Measurements from ENCODE around the gene MUC22. TPM values are rescaled to one million over a fixed set of nuclear protein-coding genes. Genes with fewer than 3 reads are reported as not detected.
"Not testable (repeated sequence)": the region's sequence is repeated elsewhere in the genome, so short reads cannot be mapped to it uniquely, and the experiment has no call there.

MUC22 gene
- total and polyA plus RNA-seq, 2 experiments from 2014 or later, result 0.03 TPM; not detected in 1

- 83% methylated on average over 8 of the region's 8 CpGs for WGBS (ENCODE audit: low lambda C conversion rate, missing lambda C conversion rate)
- Histone ChIP-seq H3K9me2 (replicated peaks; ENCODE audit: insufficient read depth) (no peaks in the 10 kb centered on the region), H4K20me1 (ENCODE audit: insufficient read depth, poor library complexity, severe bottlenecking) (no peaks in the 10 kb centered on the region), H3K27ac (no peak overlapping the region), H3K4me3 (no peak overlapping the region), H3K4me2 (no peak overlapping the region), H3K9me3 (ENCODE audit: low read depth) (no peaks in the 10 kb centered on the region), H3K27me3 (no peaks in the 10 kb centered on the region), H3K4me1 (ENCODE audit: insufficient read depth) (peaks cover 4% of the 10 kb centered on the region), H3K36me3 (replicated peaks; ENCODE audit: insufficient read depth, low read depth) (no peaks in the 10 kb centered on the region), H2AFZ (no peak overlapping the region), H3K79me2 (no peaks in the 10 kb centered on the region)
- no peak for TF ChIP-seq EZH2 (IDR thresholded peaks at IDR 0.05; ENCODE audit: borderline replicate concordance)
- peak; percentile 23 for DNase-seq (ENCODE audit: low spot score)
These were observed 49.9 kb downstream of the MUC22 start for GRCh38 chr6:31060145-31060544.

GRCh38 chr6:31063906-31064435, 53.7 kb downstream of the MUC22 start:
- Histone ChIP-seq H3K4me1 (ENCODE audit: insufficient read depth) (peaks cover 6% of the 10 kb centered on the region), H4K20me1 (ENCODE audit: insufficient read depth, poor library complexity, severe bottlenecking) (no peaks in the 10 kb centered on the region), H2AFZ (no peak overlapping the region), H3K27ac (no peak overlapping the region), H3K4me3 (no peak overlapping the region), H3K9me3 (ENCODE audit: low read depth) (no peaks in the 10 kb centered on the region), H3K36me3 (replicated peaks; ENCODE audit: insufficient read depth, low read depth) (no peaks in the 10 kb centered on the region), H3K9me2 (replicated peaks; ENCODE audit: insufficient read depth) (no peaks in the 10 kb centered on the region), H3K27me3 (no peaks in the 10 kb centered on the region), H3K79me2 (no peaks in the 10 kb centered on the region), H3K4me2 (no peak overlapping the region)
- TF ChIP-seq EZH2phosphoT487 (IDR thresholded peaks at IDR 0.05; ENCODE audit: low read depth, severe bottlenecking, unreplicated experiment) (no peak), EZH2 (IDR thresholded peaks at IDR 0.05; ENCODE audit: borderline replicate concordance) (no peak), CTCF (IDR thresholded peaks at IDR 0.05; ENCODE audit: poor library complexity) (no peak)
- no peak for DNase-seq (ENCODE audit: low spot score)
- 78% methylated on average over 7 of the region's 7 CpGs for WGBS (ENCODE audit: low lambda C conversion rate, missing lambda C conversion rate)

GRCh38 chr6:31065556-31065955, 55.3 kb downstream of the MUC22 start:
- no peak overlapping the region for H3K4me2 ChIP-seq
- H3K9me3 ChIP-seq (ENCODE audit: low read depth), result no peaks in the 10 kb centered on the region
- H3K9me2 ChIP-seq (replicated peaks; ENCODE audit: insufficient read depth), result no peaks in the 10 kb centered on the region
- H3K36me3 ChIP-seq (replicated peaks; ENCODE audit: insufficient read depth, low read depth), result no peaks in the 10 kb centered on the region
- no peak overlapping the region for H2AFZ ChIP-seq
- H4K20me1 ChIP-seq (ENCODE audit: insufficient read depth, poor library complexity, severe bottlenecking), result no peaks in the 10 kb centered on the region
- no peaks in the 10 kb centered on the region for H3K27me3 ChIP-seq
- H3K4me1 ChIP-seq (ENCODE audit: insufficient read depth), result peaks cover 6% of the 10 kb centered on the region
- no peak overlapping the region for H3K4me3 ChIP-seq
- no peak for TF ChIP-seq CTCF (IDR thresholded peaks at IDR 0.05; ENCODE audit: poor library complexity)
- TF ChIP-seq EZH2 (IDR thresholded peaks at IDR 0.05; ENCODE audit: borderline replicate concordance), result no peak
- no peaks in the 10 kb centered on the region for H3K79me2 ChIP-seq
- H3K27ac ChIP-seq, result peak overlapping the region; percentile 21
- peak; percentile 26 for DNase-seq (ENCODE audit: low spot score)
- WGBS (ENCODE audit: low lambda C conversion rate, missing lambda C conversion rate), result 36% methylated on average over 2 of the region's 2 CpGs

- WGBS (ENCODE audit: low lambda C conversion rate, missing lambda C conversion rate), result 92% methylated on average over 12 of the region's 32 CpGs
- not testable (repeated sequence) for H3K27me3 ChIP-seq; H3K9me3 ChIP-seq (ENCODE audit: low read depth); H3K4me3 ChIP-seq; H3K79me2 ChIP-seq; H3K4me1 ChIP-seq (ENCODE audit: insufficient read depth); H4K20me1 ChIP-seq (ENCODE audit: insufficient read depth, poor library complexity, severe bottlenecking); H3K9me2 ChIP-seq (replicated peaks; ENCODE audit: insufficient read depth); H3K4me2 ChIP-seq; H3K36me3 ChIP-seq (replicated peaks; ENCODE audit: insufficient read depth, low read depth); DNase-seq (ENCODE audit: low spot score); H2AFZ ChIP-seq; H3K27ac ChIP-seq
These were observed 56.8 kb downstream of the MUC22 start for GRCh38 chr6:31067028-31067427.

- not testable (repeated sequence) for H4K20me1 ChIP-seq (ENCODE audit: insufficient read depth, poor library complexity, severe bottlenecking); H2AFZ ChIP-seq; H3K9me2 ChIP-seq (replicated peaks; ENCODE audit: insufficient read depth); H3K4me2 ChIP-seq; H3K4me1 ChIP-seq (ENCODE audit: insufficient read depth); H3K4me3 ChIP-seq; H3K79me2 ChIP-seq; H3K36me3 ChIP-seq (replicated peaks; ENCODE audit: insufficient read depth, low read depth); DNase-seq (ENCODE audit: low spot score); H3K27ac ChIP-seq; H3K27me3 ChIP-seq; H3K9me3 ChIP-seq (ENCODE audit: low read depth)
- 85% methylated on average over 6 of the region's 11 CpGs for WGBS (ENCODE audit: low lambda C conversion rate, missing lambda C conversion rate)
These were observed 57.8 kb downstream of the MUC22 start for GRCh38 chr6:31067891-31068668.
